GM19035 (cell line): ENCODE results near the gene CYP39A1.
"Not testable (repeated sequence)": the region's sequence is repeated elsewhere in the genome, so short reads cannot be mapped to it uniquely, and the experiment has no call there.

ENCODE experiments used
- ATAC-seq: cut with Tn5 transposase; IDR thresholded peaks from one replicate; pipeline ENCODE4 v1.9.1; 2021; ENCODE audit not compliant: unreplicated experiment

The CYP39A1 gene

DNA sequence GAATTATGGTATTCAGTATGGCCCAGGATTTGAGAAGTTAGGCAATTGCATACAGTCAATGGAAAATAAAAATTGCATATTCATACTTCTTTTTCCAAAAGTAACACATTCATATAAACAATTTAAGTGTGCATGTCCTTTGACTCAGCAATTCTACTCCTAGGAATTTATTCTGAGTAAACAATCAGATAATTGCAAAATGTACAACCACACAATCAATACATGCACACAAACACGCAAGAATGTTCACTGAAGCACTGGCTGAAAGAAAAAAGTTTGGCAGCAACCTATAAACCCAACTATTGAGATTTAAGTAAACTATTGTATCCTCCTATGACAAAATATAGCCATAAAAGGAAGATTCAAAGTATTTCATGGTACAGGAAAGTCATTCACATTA, 1.6 kb downstream of the CYP39A1 start:
- no peak for ATAC-seq

- ATAC-seq = no peak
Observed at GRCh38 chr6:46648869-46649492, 3.6 kb downstream of the CYP39A1 start.

GRCh38 chr6:46648108-46648507, 4.5 kb downstream of the CYP39A1 start:
- not testable (repeated sequence) for ATAC-seq

- ATAC-seq = no peak
Observed at GRCh38 chr6:46645265-46645664, 7.4 kb downstream of the CYP39A1 start.

DNA sequence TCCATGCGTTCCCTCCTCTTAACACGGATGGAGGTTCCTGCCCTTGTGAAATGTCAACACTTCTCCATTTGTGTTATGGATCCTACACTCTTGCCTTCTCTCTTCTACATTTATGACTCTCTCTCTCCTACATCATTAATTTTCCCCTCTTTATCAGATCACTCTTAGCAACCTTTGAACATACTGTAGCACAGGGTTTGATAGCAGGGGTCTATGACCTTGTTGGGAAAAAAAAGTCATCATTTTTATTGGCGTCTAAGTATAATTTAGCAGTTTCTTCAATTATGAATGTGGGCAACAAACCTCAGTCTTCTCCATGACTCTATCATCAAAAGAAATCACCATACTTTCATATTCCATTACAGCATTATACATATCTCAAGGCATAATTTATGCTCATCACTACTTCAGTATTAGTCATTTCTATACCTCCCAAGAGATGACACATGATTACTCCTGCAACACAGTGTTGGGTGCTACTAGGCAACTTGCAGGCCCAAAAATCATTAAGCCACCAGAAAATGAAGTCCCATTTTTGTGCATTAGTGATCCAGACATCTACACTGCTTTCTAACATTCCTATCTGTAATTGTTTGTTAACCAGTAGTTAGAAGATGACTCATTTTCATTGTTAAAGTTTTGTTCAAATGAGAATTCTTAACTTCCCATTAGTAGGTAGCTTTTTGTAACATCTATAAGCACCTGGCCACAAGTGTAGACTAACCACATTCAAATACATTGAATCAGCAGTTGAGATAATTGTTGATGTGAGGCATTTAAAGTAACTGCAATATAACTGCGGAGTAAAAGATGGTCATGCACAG, 9.5 kb downstream of the CYP39A1 start:
- no peak for ATAC-seq

DNA sequence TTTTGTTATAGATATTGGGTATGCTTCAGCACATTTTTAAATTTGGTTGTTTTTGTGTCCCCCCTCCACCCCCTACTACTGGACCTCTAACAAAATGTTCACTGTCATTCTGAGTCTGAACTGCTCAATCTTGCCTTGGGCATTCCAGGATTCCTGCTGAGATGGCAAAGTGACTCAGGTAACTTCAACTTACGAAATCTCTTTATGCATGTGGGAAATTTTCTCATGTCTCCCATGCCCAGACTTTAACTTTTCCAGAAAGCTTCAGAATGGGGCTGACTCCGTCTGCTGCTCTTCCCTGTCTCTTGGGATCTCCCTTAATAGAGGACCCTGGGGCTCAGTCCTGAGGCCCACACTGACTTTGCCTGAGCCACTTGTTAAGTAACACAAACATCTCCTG, 14.0 kb downstream of the CYP39A1 start:
- no peak for ATAC-seq

DNA sequence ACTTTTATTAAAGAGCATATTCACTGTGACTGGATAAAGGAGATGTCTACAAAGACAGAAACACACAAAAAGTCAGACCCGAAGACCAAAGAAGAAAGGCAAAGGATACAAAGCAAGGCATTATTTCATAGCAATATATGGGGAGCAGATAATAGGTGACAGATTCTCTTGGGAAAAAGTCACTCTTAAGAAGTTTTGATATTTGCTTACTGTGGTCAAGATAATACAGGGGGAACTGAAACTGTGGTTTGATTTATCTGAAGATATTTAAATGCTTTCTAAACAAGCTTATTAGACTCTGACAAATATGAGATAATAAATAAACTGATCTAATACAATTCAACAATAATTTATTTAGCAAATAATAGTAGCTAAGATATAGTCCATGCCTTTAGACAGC, 14.7 kb downstream of the CYP39A1 start:
- no peak for ATAC-seq

- no peak for ATAC-seq
Observed at GRCh38 chr6:46637145-46637544, 15.5 kb downstream of the CYP39A1 start.

GRCh38 chr6:46635462-46635861, 17.2 kb downstream of the CYP39A1 start:
- ATAC-seq = no peak

- ATAC-seq = no peak
Observed at GRCh38 chr6:46632053-46632452, 20.6 kb downstream of the CYP39A1 start.

- no peak for ATAC-seq
Observed at GRCh38 chr6:46629691-46630090, 22.9 kb downstream of the CYP39A1 start.

GRCh38 chr6:46628976-46629375, 23.6 kb downstream of the CYP39A1 start:
- no peak for ATAC-seq

GRCh38 chr6:46628498-46628897, 24.1 kb downstream of the CYP39A1 start:
- no peak for ATAC-seq

DNA sequence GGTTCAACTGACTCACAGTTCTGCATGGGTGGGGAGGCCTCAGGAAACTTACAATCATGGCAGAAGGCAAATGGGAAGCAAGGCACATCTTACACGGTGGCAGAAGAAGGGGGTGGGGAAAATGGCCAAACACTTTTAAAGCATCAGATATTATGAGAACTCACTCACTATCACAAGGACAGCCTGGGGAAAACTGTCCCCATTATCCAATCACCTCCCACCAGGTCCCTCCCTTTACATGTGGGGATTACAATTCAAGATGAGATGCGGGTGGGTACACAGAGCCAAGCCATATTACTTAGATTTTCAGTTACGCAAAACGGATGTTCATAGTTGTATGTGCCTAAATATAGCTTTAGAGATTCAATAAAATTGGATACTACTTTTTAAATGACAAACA, 25.6 kb downstream of the CYP39A1 start:
- no peak for ATAC-seq

DNA sequence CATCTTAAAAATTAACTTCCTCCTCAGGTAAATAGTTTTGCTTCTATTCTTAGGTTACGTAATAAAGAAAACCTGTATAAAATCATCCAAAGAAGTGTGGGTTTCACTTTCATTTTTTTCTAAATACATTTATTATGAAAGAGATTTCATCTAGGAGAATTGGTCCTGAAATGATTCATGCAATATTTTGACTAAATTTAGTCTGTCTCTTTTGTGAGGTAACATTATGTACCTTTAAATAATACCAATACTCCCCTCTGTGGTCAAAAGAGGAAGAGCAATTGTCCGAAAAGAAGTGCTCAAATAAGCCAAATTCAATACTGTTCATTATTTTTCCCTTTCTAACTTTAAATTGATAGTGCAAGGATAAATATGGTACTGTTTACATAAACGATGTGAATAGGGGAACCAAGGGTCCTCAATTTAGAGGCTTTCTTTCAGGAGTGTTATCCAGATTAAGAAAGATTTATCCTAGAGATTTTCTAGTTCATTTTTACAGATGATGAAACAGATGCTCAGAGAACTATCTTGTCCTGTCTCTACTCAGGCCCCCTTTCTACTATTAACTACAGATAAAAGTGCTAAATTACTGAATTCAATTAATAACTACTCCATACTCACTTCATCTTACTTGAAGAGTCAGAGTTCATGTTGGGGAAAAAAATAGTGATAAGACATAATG, 26.2 kb downstream of the CYP39A1 start:
- no peak for ATAC-seq

DNA sequence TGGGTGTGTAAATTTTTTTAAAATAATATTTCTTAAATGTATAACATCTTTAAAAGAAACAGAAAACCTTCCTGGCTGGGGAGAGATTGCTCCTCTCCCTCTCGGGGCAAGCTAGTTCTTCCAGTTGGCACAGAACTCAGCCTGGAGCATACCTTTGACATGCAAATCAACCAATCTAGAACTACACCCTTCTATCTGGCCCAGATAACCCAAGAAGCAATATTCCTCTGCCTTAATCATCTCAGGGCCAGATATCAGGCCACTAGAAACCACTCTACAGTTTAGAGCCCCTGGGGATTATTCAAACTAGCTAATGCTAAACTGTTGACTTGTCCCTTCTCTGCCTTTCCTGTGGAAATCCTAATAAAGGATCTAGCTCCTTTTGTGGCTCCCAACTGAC, 33.9 kb downstream of the CYP39A1 start:
- no peak for ATAC-seq

GRCh38 chr6:46612645-46613044, 40.0 kb downstream of the CYP39A1 start:
- ATAC-seq = no peak

DNA sequence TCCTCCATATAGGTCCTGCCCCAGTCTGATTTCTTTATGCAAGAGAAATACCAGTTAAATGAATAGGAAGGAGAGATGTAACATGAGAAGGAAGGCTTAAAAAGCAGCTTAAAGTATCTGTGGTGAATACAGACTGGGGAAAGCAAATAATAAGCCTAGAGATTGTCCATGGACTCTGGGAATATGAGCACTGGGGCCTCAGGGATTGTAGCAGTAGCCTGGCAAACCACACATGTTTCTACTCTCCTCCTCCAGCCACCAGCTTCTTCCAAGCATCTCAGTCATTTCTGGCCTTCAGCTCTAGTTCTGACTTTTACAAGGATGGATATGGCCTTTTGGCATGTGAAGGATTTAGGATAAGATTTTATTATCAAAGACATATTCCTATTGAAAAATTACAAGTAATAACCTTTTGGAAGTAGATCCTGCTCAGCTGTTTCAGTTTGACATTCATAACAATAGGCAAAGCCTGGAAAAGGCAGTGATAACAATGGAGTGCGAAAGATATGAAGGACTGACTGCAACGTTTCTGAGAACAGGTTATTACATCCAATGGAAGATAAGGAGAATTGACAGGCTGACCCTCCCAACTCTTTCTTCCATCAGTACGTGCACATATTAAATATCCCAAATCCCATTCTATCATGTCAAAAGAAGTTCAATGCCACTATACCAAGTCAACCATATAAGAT, 41.6 kb downstream of the CYP39A1 start:
- no peak for ATAC-seq

- ATAC-seq = no peak
Observed at GRCh38 chr6:46606338-46606737, 46.3 kb downstream of the CYP39A1 start.

DNA sequence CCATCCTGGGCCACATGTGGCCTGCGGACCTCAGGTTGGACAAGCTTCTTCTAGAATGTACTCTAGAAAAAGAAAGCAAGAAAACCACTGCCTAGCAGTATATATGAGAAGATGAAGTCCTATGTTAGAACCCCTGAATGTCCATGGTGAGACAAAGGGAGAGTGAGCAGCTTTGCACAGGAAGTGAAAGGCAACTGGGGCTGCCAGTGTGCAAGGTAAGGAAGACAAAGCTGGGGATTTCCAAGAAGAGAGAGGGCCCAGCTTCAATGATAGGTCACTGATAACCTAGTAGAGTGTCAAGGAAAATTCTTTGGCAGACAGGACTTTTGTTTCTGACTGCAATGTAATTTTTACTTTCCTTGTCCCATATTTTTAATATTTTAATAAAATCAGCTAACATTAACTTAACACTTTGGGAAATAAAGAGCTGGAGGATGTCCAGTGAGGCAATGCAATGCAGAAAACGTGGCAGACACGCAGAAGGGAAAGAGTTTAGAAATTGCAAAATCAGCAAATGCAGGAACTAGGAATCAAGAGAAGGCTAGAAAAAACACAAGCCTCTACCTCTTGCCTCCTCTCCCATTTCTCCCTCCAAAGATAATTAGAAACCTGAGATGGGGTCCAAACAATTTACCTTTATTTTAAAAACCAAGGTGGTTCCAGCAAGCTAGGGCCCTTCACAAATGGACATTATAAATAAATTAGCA, 47.4 kb downstream of the CYP39A1 start:
- peak; percentile 53 for ATAC-seq

DNA sequence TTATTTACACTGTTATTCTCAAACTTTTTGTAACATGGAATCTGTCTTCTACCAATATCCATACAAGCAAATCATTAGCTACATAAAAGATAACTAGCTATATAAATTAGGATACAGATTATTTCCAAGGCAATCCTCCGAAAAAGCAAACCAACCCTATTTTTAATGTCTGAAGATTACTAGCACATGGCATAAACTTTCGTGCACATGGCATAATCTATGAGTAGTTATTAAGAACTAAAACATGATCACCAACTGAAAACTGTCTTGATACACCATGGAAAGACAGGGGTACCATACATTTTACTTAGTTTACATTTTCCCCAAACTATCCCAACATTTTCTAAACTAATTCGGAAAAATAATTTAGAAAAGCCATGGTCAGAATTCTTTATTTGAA, 54.4 kb downstream of the CYP39A1 start:
- ATAC-seq = no peak
